ENCODE results near the gene B3GNT7.
"Not testable (repeated sequence)": the region's sequence is repeated elsewhere in the genome, so short reads cannot be mapped to it uniquely, and the experiment has no call there.

B3GNT7 gene

GRCh38 chr2:231405601-231406367 lies 10.3 kb downstream of the B3GNT7 start:
- not testable (repeated sequence) for DNase-seq

- DNase-seq = not testable (repeated sequence)
These were observed 12.2 kb downstream of the B3GNT7 start for GRCh38 chr2:231407686-231408085.

- not testable (repeated sequence) for DNase-seq
These were observed 12.8 kb downstream of the B3GNT7 start for GRCh38 chr2:231408304-231408703.

DNA sequence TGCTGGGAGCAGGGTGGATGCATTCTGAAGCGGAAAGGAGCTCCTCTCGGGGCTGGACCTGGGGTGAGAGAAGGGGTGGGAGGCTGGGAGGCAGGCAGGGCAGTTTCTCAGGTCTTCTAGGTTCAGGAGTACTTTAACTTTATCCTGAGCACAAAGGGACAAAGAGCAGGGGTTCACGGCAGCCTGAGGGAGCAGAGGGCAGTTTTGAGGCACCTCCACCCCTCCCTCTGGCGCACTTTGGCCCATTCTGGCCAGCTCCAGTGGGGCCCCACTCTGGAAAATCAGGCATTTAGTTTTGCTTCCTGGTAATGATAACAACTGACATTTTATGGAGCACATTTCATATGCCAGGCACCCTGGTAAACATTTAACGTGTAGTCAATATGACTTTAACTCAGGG lies 14.3 kb downstream of the B3GNT7 start:
- DNase-seq = no peak

- no peak for DNase-seq
These were observed 14.9 kb downstream of the B3GNT7 start for GRCh38 chr2:231410293-231411004.

DNA sequence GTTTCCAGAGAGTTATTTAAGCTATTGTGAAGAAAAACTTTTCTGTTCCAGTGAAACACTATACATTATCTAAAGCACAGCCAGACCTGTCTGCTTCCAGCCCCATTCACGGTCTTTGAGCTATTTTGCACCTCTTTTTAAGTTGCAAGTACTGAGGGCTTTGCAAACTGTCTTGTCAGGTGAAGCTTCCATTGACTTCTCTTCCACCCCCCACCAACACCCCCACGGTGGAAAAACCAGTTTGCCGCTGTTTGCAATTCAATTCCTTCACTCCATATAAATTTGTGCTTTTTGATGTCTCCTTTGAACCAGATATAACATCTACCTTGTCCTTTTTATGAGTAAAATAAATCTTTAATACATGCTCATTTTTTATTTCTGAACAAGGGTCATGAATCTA lies 15.7 kb downstream of the B3GNT7 start:
- no peak for DNase-seq

DNA sequence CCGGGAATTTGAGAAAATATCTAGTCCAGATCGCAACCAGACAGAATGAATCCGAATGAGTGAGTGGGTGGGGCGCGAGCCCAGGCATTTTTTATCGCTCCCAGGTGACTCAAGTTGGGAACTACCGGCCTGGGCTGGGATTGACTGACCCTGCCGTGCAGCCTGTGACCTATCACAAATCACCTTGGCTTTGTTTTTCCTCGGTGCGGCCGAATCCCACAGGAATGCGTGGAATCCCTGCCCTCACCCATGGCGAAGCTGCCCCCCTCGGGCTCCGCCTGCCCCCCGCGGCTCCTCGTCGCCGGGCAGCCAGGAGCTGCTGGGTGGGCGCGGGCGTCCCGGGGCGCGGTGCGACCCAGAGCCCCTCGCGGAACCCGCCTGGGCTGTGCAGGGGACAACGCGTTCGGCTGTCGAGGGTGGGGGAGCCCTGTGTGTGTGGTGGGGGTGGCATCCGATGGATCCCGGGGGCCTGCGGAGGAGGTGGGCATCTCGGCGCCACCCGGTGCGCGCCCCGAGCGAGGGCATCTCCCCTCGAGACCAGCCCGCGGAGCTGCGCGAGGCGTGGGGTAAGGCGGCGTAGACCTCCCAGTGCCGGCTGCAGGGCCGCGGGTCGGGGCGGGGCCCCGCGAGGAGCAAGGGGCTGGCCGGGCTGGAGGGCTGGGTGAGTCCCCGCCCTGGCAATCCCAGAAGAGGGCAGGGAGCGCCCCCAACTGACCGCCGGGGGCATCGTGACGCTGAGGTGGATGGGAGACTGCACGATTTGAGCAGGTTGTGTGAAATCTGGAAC lies 16.5 kb downstream of the B3GNT7 start:
- peak; percentile 53 to 55 for DNase-seq

- no peak for DNase-seq
These were observed 17.1 kb downstream of the B3GNT7 start for GRCh38 chr2:231412618-231412963.

- DNase-seq = no peak
These were observed 17.9 kb downstream of the B3GNT7 start for GRCh38 chr2:231413456-231413855.

GRCh38 chr2:231413921-231414476 lies 18.5 kb downstream of the B3GNT7 start:
- no peak for DNase-seq

- DNase-seq = no peak
These were observed 19.5 kb downstream of the B3GNT7 start for GRCh38 chr2:231415029-231415428.

GRCh38 chr2:231418820-231419640 lies 23.5 kb downstream of the B3GNT7 start:
- DNase-seq = no peak

- DNase-seq = no peak
These were observed 25.6 kb downstream of the B3GNT7 start for GRCh38 chr2:231421051-231421580.

DNA sequence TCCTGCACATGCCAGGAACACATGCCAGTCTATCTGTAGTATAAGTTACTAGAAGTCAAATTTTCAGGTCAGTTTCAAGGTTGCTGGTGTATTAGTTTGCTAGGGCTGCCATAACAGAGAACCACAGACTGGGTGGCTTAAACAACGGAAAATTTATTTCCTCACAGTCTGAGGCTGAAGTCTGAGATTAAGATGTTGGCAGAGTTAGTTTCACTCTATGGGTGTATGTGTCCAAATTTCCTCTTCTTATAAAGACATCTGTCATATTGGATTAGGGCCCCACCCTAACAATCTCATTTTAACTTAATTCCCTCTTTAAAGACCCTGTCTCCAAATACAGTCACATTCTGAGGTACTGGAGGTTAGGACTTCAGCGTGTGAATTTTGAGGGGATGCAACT lies 26.5 kb downstream of the B3GNT7 start:
- DNase-seq = no peak

DNA sequence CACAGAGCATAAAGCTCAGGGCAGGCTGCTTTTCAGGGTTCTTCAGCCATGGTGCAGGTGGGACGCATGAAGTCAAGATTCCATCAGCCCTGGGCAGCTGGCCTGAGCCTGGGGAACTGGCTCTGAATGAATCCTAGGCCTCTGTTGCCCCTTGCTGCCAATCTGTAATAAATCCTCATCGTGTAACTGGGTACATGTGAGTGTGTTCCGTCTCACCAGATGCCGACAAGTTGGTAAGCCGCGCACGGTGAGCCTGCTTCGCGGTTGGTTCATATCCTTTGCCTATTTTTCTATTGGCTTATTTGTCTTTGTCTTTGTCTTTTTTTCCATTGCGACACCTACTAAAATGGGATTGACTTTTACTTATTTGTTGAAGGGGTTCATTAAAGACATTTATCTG lies 27.7 kb downstream of the B3GNT7 start:
- DNase-seq = no peak

- no peak for DNase-seq
These were observed 29.8 kb downstream of the B3GNT7 start for GRCh38 chr2:231425291-231425810.

DNA sequence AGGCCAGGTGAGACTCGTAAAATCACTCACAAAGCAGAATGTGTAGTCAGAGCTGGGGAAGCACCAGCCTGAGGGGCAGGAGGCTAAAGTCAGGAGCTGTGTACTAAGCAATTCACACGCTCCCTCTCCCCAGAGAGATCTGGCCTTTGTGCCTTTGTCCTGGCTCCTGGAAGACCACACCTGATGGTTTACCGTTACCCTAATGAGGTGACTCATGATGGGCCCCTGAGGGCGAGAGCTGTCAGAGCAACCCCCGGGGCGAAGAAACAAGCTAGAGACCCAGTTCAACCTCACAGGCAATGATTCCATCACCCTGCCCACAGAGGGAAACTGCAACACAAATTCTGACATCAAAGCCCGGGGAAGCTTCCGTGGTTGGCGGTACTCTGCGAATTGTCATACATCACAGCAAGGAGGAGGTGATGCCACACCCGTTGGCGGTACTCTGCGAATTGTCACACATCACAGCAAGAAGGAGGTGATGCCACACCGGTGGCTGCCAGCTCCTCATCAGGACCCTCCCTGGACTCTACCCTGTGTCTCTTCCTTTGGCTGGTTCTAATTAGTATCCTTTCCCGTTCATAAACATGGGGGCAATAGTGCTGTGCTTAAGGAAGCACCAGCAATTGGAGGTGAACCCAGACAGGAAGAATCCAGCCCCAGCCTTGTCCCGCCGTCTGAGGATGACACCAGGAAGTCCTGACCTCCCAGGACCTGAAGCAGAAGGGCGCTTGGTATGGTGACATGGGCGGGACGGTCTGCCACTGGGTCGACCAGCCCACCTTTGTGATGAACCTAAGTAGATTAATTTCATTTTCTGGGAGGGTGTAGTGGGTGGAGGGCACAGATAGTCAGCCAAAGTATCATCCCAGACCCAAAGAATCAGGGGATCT lies 30.5 kb downstream of the B3GNT7 start:
- no peak for DNase-seq

- DNase-seq = no peak
These were observed 31.6 kb downstream of the B3GNT7 start for GRCh38 chr2:231427116-231427515.

DNA sequence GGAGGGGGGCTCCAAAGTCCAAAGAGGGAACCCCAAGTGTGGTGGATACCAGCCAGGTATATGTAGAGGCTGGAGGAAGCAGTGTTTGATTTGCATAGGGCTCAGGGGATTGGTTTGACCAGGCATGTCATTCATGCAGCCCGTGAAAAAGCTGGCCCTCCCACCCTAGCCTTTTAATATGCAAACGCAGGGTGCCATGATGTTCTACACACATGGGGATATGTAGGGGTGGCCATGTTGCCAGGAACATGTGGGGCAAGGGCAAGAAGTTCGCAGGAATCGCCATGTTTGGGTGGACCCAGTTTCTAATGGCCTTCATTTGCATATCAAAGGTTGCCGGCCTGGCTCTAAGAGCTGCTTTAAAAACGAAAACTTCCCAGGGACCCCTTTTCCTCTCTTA lies 33.6 kb downstream of the B3GNT7 start:
- no peak for DNase-seq

- no peak for DNase-seq
These were observed 34.4 kb downstream of the B3GNT7 start for GRCh38 chr2:231429901-231430300.

GRCh38 chr2:231430437-231430836 lies 34.9 kb downstream of the B3GNT7 start:
- not testable (repeated sequence) for DNase-seq

Measured in NCI-H2081 (cell line).